HL-60 (cell line): ENCODE results near the gene NUP93.

Experiments
- GABPA ChIP-seq: IDR thresholded peaks from 2 replicates; pipeline ENCODE4 v1.6.1; 2012; ENCODE audit warnings: low read depth
- POLR2AphosphoS5 ChIP-seq: IDR thresholded peaks from 2 replicates; pipeline ENCODE4 v1.6.1; 2012; ENCODE audit warnings: low read depth
- SPI1 ChIP-seq: IDR thresholded peaks from 2 replicates; pipeline ENCODE4 v1.6.1; 2012; ENCODE audit warnings: low read depth, mild to moderate bottlenecking, borderline replicate concordance
- TF ChIP-seq, protein P1 (sequence below): IDR thresholded peaks from one replicate; pipeline ENCODE4 v1.5.1; 2011; ENCODE audit warnings: low read length, control low read depth, inconsistent platforms; ENCODE audit not compliant: insufficient read depth
- TF ChIP-seq, protein P2 (sequence below): IDR thresholded peaks from 2 replicates; pipeline ENCODE4 v1.6.1; 2012; ENCODE audit warnings: low read depth; ENCODE audit not compliant: insufficient replicate concordance

DNA sequence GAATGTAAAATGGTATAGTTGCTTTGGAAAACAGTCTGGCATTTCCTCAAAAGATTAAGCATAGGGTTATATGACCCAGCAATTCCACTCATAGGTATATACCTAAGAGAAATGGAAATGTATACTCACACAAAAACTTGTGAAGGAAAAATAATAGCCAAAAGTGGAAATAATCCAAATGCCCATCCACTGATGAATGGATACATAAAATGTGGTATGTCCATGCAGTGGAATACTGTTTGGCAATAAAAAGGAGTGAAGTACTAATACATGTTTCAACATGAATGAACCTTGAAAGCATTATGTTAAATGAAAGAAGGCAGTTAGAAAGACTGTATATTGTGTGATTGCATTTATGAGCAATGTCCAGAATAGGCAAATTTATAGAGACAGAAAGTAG, 25.1 kb downstream of the NUP93 start:
- TF ChIP-seq, protein P1, sequence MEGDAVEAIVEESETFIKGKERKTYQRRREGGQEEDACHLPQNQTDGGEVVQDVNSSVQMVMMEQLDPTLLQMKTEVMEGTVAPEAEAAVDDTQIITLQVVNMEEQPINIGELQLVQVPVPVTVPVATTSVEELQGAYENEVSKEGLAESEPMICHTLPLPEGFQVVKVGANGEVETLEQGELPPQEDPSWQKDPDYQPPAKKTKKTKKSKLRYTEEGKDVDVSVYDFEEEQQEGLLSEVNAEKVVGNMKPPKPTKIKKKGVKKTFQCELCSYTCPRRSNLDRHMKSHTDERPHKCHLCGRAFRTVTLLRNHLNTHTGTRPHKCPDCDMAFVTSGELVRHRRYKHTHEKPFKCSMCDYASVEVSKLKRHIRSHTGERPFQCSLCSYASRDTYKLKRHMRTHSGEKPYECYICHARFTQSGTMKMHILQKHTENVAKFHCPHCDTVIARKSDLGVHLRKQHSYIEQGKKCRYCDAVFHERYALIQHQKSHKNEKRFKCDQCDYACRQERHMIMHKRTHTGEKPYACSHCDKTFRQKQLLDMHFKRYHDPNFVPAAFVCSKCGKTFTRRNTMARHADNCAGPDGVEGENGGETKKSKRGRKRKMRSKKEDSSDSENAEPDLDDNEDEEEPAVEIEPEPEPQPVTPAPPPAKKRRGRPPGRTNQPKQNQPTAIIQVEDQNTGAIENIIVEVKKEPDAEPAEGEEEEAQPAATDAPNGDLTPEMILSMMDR: no peak
- TF ChIP-seq POLR2AphosphoS5: no peak
- TF ChIP-seq, protein P2, sequence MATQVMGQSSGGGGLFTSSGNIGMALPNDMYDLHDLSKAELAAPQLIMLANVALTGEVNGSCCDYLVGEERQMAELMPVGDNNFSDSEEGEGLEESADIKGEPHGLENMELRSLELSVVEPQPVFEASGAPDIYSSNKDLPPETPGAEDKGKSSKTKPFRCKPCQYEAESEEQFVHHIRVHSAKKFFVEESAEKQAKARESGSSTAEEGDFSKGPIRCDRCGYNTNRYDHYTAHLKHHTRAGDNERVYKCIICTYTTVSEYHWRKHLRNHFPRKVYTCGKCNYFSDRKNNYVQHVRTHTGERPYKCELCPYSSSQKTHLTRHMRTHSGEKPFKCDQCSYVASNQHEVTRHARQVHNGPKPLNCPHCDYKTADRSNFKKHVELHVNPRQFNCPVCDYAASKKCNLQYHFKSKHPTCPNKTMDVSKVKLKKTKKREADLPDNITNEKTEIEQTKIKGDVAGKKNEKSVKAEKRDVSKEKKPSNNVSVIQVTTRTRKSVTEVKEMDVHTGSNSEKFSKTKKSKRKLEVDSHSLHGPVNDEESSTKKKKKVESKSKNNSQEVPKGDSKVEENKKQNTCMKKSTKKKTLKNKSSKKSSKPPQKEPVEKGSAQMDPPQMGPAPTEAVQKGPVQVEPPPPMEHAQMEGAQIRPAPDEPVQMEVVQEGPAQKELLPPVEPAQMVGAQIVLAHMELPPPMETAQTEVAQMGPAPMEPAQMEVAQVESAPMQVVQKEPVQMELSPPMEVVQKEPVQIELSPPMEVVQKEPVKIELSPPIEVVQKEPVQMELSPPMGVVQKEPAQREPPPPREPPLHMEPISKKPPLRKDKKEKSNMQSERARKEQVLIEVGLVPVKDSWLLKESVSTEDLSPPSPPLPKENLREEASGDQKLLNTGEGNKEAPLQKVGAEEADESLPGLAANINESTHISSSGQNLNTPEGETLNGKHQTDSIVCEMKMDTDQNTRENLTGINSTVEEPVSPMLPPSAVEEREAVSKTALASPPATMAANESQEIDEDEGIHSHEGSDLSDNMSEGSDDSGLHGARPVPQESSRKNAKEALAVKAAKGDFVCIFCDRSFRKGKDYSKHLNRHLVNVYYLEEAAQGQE: no peak
- TF ChIP-seq SPI1: no peak
- TF ChIP-seq GABPA: no peak
